Heart right ventricle (tissue), 16 donors: ENCODE results near the gene CREBL2. TPM values are rescaled to one million over a fixed set of nuclear protein-coding genes. Genes with fewer than 3 reads are reported as not detected.
"Not testable (repeated sequence)": the region's sequence is repeated elsewhere in the genome, so short reads cannot be mapped to it uniquely, and the experiment has no call there.

Experiments used
- ATAC-seq, 8 donors: fragments of 200-7000 bp; cut with Tn5 transposase; one replicate each; pipeline ENCODE4 v1.9.1; 2020; ENCODE audit warnings: mild to moderate bottlenecking in 8 of 8, moderate library complexity in 8 of 8, moderate number of reproducible peaks in 1 of 8
- DNase-seq, 2 donors: peaks; one replicate each; pipeline ENCODE4 v3.0.0-alpha.2; 2020
- H3K27ac ChIP-seq, 10 donors: fragments of 200-600 bp; sonication (generic) in 2 of 10; one replicate each; pipeline versions ENCODE4 v1.5.0 to v1.8.0; 2020 to 2022; ENCODE audit warnings: mild to moderate bottlenecking in 3 of 10
- H3K27me3 ChIP-seq, 7 donors: fragments of 200-600 bp; one replicate each; pipeline ENCODE4 v1.8.0; 2021 to 2022; ENCODE audit warnings: mild to moderate bottlenecking in 2 of 7
- H3K36me3 ChIP-seq, 9 donors: fragments of 200-600 bp; sonication (generic) in 1 of 9; one replicate each; pipeline versions ENCODE4 v1.5.0 to v1.8.0; 2020 to 2022; ENCODE audit warnings: mild to moderate bottlenecking in 2 of 9
- H3K4me1 ChIP-seq, 9 donors: fragments of 200-600 bp; sonication (generic) in 1 of 9; one replicate each; pipeline versions ENCODE4 v1.5.0 to v1.8.0; 2020 to 2022; ENCODE audit warnings: mild to moderate bottlenecking in 4 of 9
- H3K4me3 ChIP-seq, 10 donors: fragments of 200-600 bp; sonication (generic) in 2 of 10; one replicate each; pipeline versions ENCODE4 v1.5.0 to v1.8.0; 2020 to 2022; ENCODE audit warnings: mild to moderate bottlenecking in 7 of 10, moderate library complexity in 2 of 10
- H3K9me3 ChIP-seq, 11 donors: fragments of 200-600 bp in 10 of 11; sonication (generic) in 2 of 11; one replicate each; pipeline versions ENCODE4 v1.5.0 to v1.8.0; 2013 to 2022; ENCODE audit warnings: mild to moderate bottlenecking in 2 of 11, control low read depth in 1 of 11, moderate library complexity in 1 of 11
- CTCF ChIP-seq, 9 donors: fragments of 200-600 bp; sonication (generic) in 2 of 9; IDR thresholded peaks; one replicate each; pipeline versions ENCODE4 v1.5.0 to v1.8.0; 2021 to 2022; ENCODE audit warnings: antibody characterized with exemption in 9 of 9, mild to moderate bottlenecking in 5 of 9, moderate library complexity in 1 of 9
- WGBS, 2 donors: extraction: QIAGEN DNeasy Blood & Tissue Kit; methylation state at CpG; one replicate each; pipeline ENCODE4 v1.1.7; 2013; ENCODE audit warnings: inconsistent platforms in 1 of 2; 5-methylcytosine and 5-hydroxymethylcytosine counted together
- intact Hi-C, 10 donors: fragments of 100-400 bp; cut with DNase I; formaldehyde crosslinking; loops; one replicate each; pipeline versions ENCODE4 v1.11.1 to v1.14.2; 2022
- polyA plus RNA-seq, 2 donors: library from polyadenylated mRNA; stranded (reverse); fragments of 200-250 nt; gene quantifications; one replicate each; pipeline ENCODE4 v1.2.3, GENCODE V29; 2013
- total RNA-seq, 10 donors: library from RNA; stranded (reverse); fragmentation: NEBNext Ultra II Directional in 3 of 10; extraction: Animal tissue kit (Norgen Biotek cat#: 25700) in 3 of 10; gene quantifications; one replicate each; pipeline versions ENCODE4 v1.2.1 to v1.2.4, GENCODE V29; 2021 to 2023
- donor health status: Arrhythmogenic right ventricular cardiomyopathy.
- donor health status: ischemic (EF 13 %, LVEDD 7.1; RV severe dilation, severe dysfunction).
- donor health status: healthy with polysubstance abuse.
- donor health status: DM: no; HTN: yes; CAD: no.
- donor health status: DM: no; HTN: no; CAD: no.
- donor health status: ischemic (EF 25% LVEDD 6.9; RV normal size, moderate dysfunction).
- donor health status: ischemic (EF 25% LVEDD 5.7; RV mildly dilated, moderate dysfunction).
- donor health status: healthy.
- donor health status: DM: yes; HTN: yes; CAD: no.
- donor health status: Ischemic cardiomyopathy.
- donor health status: ischemic (EF 35%, LVEDD 5.7; RV mildly dilated, moderate dysfunction).
- donor health status: nonischemic (EF 11% LVEDD 7.7; RV severe dilation, severe dysfunction).
- donor health status: DM: yes; HTN: yes; CAD: no.
- donor health status: PGD.
- donor health status: ischemic (EF 29% LVEDD 5.4; RV normal size, mild dysfunction).
- donor health status: nonischemic (EF 23%, LVEDD 6.1; RV moderate dilation, normal function).

CREBL2 gene
- total and polyA plus RNA-seq, 12 donors = 9.3 to 26.4 (median 18.3) TPM

DNA sequence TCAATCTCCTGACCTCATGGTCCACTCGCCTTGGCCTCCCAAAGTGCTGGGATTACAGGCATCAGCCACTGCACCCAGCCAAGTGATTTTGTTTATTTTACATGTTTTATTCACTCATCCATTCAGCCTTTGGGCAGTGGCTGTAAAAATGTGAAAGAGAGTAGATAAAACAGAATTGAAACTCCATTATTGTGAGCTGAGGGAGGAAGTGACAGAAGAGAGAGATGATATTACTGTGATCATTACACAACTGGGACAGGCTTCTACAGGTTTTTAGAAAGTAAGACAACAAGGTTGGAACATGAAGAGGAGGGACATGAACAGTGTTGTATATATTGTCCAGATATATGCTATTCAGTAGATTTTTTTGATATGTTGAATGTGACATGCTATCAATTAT, 25.0 kb downstream of the CREBL2 start:
- H3K9me3 ChIP-seq = peaks cover 0 to 18% (median 6%) of the 10 kb centered on the region in 11 donors
- H3K27ac ChIP-seq = no peak overlapping the region
- 96 to 100% methylated on average over 1 of the region's 1 CpG for WGBS, 2 donors
- TF ChIP-seq CTCF (IDR thresholded peaks at IDR 0.05) = no peak
- H3K4me1 ChIP-seq = no peaks in the 10 kb centered on the region
- H3K4me3 ChIP-seq = no peak overlapping the region
- peaks cover 0 to 71% (median 39%) of the 10 kb centered on the region in 9 donors for H3K36me3 ChIP-seq
- intact Hi-C loops = no loop called here
- H3K27me3 ChIP-seq = no peaks in the 10 kb centered on the region
- no peak for DNase-seq
- no peak for ATAC-seq

DNA sequence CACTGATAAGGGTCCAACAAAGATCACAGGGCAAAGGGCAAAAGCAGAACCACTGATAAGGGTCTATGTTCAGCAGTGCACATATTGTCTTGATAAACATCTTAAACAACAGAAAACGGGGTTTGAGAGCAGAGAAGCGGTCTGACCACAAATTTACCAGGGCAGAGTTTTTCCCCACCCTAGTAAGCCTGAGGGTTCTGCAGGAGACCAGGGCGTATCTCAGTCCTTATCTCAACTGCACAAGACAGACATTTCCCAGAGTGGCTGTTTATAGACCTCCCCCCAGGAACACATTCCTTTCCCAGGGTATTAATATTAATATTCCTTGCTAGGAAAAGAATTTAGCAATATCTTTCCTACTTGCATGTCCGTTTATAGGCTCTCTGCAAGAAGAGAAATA, 28.3 kb downstream of the CREBL2 start:
- H3K4me3 ChIP-seq, ATAC-seq, H3K27ac ChIP-seq, intact Hi-C loops, H3K27me3 ChIP-seq, DNase-seq, H3K4me1 ChIP-seq: not testable (repeated sequence)
- 93 to 96% methylated on average over 4 of the region's 4 CpGs for WGBS, 2 donors
- H3K36me3 ChIP-seq = peaks cover 0 to 98% (median 53%) of the 10 kb centered on the region in 9 donors
- H3K9me3 ChIP-seq = peaks cover 0 to 18% (median 6%) of the 10 kb centered on the region in 11 donors

GRCh38 chr12:12641650-12642049, 30.0 kb downstream of the CREBL2 start:
- Histone ChIP-seq H3K4me1 (no peaks in the 10 kb centered on the region), H3K27ac (no peak overlapping the region), H3K27me3 (no peaks in the 10 kb centered on the region), H3K4me3 (no peak overlapping the region), H3K36me3 (peaks cover 0 to 84% (median 53%) of the 10 kb centered on the region in 9 donors), H3K9me3 (peaks cover 0 to 18% (median 6%) of the 10 kb centered on the region in 11 donors)
- WGBS, 2 donors = 95 to 99% methylated on average over 2 of the region's 2 CpGs
- ATAC-seq = no peak
- intact Hi-C loops = no loop called here
- no peak for TF ChIP-seq CTCF (IDR thresholded peaks at IDR 0.05)
- no peak for DNase-seq

DNA sequence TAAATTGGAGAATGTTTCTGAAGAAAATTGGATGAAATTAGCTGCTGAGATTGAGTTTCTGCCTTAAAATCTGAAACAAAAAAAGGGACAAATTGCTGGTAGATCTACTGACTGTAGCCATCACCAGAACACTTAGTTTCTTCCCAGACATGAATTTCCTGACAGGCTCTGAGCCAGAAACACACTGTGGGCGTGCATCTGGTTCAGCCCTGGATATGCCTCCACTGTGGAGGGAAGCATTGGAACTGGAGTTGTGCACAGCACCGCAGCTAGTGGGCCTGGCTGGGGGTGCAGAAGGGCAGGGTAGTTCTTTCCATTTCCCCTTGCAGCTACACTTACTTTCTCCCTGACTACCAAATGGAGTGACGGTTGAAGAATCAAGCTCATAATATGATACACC, 31.2 kb downstream of the CREBL2 start:
- Histone ChIP-seq H3K36me3 (peaks cover 0 to 71% (median 42%) of the 10 kb centered on the region in 9 donors), H3K9me3 (peaks cover 0 to 23% (median 10%) of the 10 kb centered on the region in 11 donors), H3K27ac (no peak overlapping the region), H3K27me3 (no peaks in the 10 kb centered on the region), H3K4me1 (no peaks in the 10 kb centered on the region), H3K4me3 (no peak overlapping the region)
- whole genome bisulfite sequencing, 2 donors = 85 to 87% methylated on average over 3 of the region's 3 CpGs
- TF ChIP-seq CTCF (IDR thresholded peaks at IDR 0.05) = no peak
- ATAC-seq = no peak
- DNase-seq = no peak
- intact Hi-C loops = no loop called here

DNA sequence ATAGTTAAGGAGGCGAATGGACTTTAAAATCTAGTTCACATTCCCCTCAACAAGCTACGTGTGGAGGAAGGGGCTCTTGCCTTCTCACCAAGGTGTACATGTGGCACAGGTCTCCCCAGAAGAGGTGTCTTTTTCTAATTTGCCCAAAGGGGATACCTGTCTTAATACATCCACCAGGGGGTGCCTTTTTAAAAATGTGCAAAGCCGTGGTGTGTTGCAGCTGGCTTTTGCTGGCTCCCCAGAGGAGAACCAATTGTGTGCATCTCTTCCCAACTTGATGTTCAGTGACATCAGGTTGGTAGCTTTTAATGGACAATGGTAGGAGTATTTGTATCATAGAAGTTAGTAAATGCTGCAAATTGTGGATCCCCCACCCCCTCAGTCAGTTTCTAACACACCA, 33.8 kb downstream of the CREBL2 start:
- DNase-seq (peak in 1 of 2 donors; percentile 6), ATAC-seq (no peak)
- H3K9me3 ChIP-seq = peaks cover 0 to 35% (median 20%) of the 10 kb centered on the region in 11 donors
- no peak overlapping the region for H3K27ac ChIP-seq
- intact Hi-C loops = loop anchor here in 1 of 10 donors (1.0 kb wide), 1 partner anchor 92 kb away; no protein-coding TSS in a partner anchor
- H3K4me3 ChIP-seq = no peak overlapping the region
- H3K36me3 ChIP-seq = peaks cover 0 to 45% (median 16%) of the 10 kb centered on the region in 9 donors
- peak in 7 of 9 donors; percentile 34 to 55 (median 43) for TF ChIP-seq CTCF (IDR thresholded peaks at IDR 0.05)
- 75 to 78% methylated on average over 3 of the region's 3 CpGs for WGBS, 2 donors
- no peaks in the 10 kb centered on the region for H3K27me3 ChIP-seq
- no peaks in the 10 kb centered on the region for H3K4me1 ChIP-seq

DNA sequence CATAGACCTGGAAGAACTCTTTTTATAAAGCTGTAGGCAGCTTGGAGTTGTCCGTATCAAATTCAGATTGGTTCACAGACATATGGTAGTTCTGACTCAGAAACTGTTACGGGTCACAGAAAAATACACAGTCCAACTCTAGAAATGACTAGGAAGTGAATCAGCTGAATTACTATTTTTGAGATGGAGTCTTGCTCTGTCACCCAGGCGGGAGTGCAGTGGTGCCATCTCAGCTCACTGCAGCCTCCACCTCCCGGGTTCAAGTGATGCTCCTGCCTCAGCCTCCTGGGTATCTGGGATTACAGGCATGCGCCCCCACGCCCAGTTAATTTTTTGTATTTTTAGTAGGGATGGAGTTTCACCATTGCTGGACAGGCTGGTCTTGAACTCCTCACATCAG, 34.3 kb downstream of the CREBL2 start:
- H3K27me3 ChIP-seq, ATAC-seq, H3K4me1 ChIP-seq, H3K27ac ChIP-seq, DNase-seq, H3K4me3 ChIP-seq: not testable (repeated sequence)
- 94 to 97% methylated on average over 6 of the region's 6 CpGs for WGBS, 2 donors
- Histone ChIP-seq H3K36me3 (peaks cover 0 to 42% (median 14%) of the 10 kb centered on the region in 9 donors), H3K9me3 (peaks cover 0 to 36% (median 20%) of the 10 kb centered on the region in 11 donors)
- intact Hi-C loops = loop anchor here in 1 of 10 donors (1.0 kb wide), 1 partner anchor 91 kb away; no protein-coding TSS in a partner anchor
